Transverse colon (tissue), 4 donors: ENCODE measurements around the gene NFATC2IP.

Experiments used
- CTCF ChIP-seq, 5 experiments: fragments of 200-600 bp in 3 of 5; fragments of 450-650 bp in 2 of 5; sonication (generic) in 3 of 5; IDR thresholded peaks; 1 replicate in 2 of 5; 2 replicates in 3 of 5; pipeline ENCODE4 v1.5.1; 2016 to 2017; ENCODE audit warnings: antibody characterized with exemption in 5 of 5, inconsistent platforms in 3 of 5, mild to moderate bottlenecking in 2 of 5, moderate library complexity in 1 of 5
- EP300 ChIP-seq: sonication (generic); formaldehyde crosslinking; IDR thresholded peaks from one replicate; pipeline ENCODE4 v1.6.1; 2017; ENCODE audit warnings: antibody characterized with exemption, low read depth
- POLR2A ChIP-seq: fragments of 450-650 bp; IDR thresholded peaks from one replicate; pipeline ENCODE4 v1.6.1; 2016; ENCODE audit warnings: antibody characterized with exemption, mild to moderate bottlenecking, moderate library complexity
- POLR2AphosphoS5 ChIP-seq, 3 donors: sonication (generic); formaldehyde crosslinking; IDR thresholded peaks; one replicate each; pipeline ENCODE4 v1.6.1; 2016; ENCODE audit warnings: antibody characterized with exemption in 3 of 3

- no peak for TF ChIP-seq CTCF (IDR thresholded peaks at IDR 0.05)
- TF ChIP-seq EP300 = no peak
- TF ChIP-seq POLR2A = no peak
- TF ChIP-seq POLR2AphosphoS5 (IDR thresholded peaks at IDR 0.05) = no peak
Observed at GRCh38 chr16:29014561-29015069, 63.9 kb downstream of the NFATC2IP start.
